Epithelial cell of esophagus (primary cell): Measurements from ENCODE around the gene ACP6.
"Not testable (repeated sequence)": the region's sequence is repeated elsewhere in the genome, so short reads cannot be mapped to it uniquely, and the experiment has no call there.

Source experiments
- DNase-seq: peaks from one replicate; pipeline ENCODE4 v3.0.0; 2010; ENCODE audit warnings: low read depth
- H3K4me3 ChIP-seq: 2 replicates; pipeline ENCODE4 v1.5.1; 2011; ENCODE audit warnings: mild to moderate bottlenecking, low read length, control low read depth
- CTCF ChIP-seq: IDR thresholded peaks from 2 replicates; pipeline ENCODE4 v1.5.1; 2011; ENCODE audit warnings: low read depth, mild to moderate bottlenecking, low read length, control low read depth, inconsistent platforms; ENCODE audit not compliant: insufficient read depth; ENCODE audit errors: missing control alignments

The ACP6 gene

GRCh38 chr1:147622731-147623130 lies 47.6 kb downstream of the ACP6 start:
- DNase-seq, result no peak
- TF ChIP-seq CTCF, result no peak
- H3K4me3 ChIP-seq, result no peak overlapping the region

DNA sequence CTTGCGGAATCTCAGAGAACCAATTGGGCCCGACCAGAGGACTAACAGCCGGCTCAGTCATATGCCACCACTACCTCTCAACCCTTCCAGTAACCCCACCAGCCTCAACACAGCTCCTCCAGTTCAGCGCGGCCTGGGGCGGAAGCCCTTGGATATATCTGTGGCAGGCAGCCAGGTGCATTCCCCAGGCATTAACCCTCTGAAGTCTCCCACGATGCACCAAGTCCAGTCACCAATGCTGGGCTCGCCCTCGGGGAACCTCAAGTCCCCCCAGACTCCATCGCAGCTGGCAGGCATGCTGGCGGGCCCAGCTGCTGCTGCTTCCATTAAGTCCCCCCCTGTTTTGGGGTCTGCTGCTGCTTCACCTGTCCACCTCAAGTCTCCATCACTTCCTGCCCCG lies 49.8 kb downstream of the ACP6 start:
- TF ChIP-seq CTCF, result no peak
- H3K4me3 ChIP-seq, result no peak overlapping the region
- DNase-seq, result no peak

DNA sequence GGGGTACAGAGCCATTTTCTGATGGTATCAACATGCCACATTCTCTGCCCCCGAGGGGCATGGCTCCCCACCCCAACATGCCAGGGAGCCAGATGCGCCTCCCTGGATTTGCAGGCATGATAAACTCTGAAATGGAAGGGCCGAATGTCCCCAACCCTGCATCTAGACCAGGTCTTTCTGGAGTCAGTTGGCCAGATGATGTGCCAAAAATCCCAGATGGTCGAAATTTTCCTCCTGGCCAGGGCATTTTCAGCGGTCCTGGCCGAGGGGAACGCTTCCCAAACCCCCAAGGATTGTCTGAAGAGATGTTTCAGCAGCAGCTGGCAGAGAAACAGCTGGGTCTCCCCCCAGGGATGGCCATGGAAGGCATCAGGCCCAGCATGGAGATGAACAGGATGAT lies 50.6 kb downstream of the ACP6 start:
- no peak for TF ChIP-seq CTCF
- DNase-seq, result no peak
- H3K4me3 ChIP-seq, result no peak overlapping the region

GRCh38 chr1:147618771-147619170 lies 51.6 kb downstream of the ACP6 start:
- TF ChIP-seq CTCF, result no peak
- DNase-seq, result no peak

GRCh38 chr1:147618077-147618569 lies 52.2 kb downstream of the ACP6 start:
- no peak overlapping the region for H3K4me3 ChIP-seq
- TF ChIP-seq CTCF, result no peak
- no peak for DNase-seq

More at GRCh38 chr1:147618771-147619170, 51.6 kb downstream of the ACP6 start:
- H3K4me3 ChIP-seq, result no peak overlapping the region

DNA sequence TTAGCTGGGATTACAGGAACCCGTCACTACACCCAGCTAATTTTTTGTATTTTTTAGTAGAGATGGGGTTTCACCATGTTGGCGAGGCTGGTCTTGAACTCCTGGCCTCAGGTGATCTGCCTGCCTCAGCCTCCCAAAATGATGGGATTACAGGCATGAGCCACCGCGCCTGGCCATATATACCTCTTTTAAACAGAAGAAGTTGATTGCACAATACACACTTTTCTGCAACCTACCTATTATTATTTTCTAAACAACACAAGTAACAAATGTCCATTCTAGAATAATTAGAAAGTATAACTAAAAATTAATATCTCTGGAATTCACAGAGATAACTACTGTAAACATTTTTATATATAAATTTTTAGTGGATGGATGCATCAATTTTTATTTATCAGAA lies 55.4 kb downstream of the ACP6 start:
- H3K4me3 ChIP-seq, DNase-seq: not testable (repeated sequence)

GRCh38 chr1:147613506-147613905 lies 56.8 kb downstream of the ACP6 start:
- DNase-seq, result no peak
- H3K4me3 ChIP-seq, result no peak overlapping the region
- no peak for TF ChIP-seq CTCF
